Esophagus muscularis mucosa (tissue), 4 donors: ENCODE measurements around the gene DNAH3. TPM values are rescaled to one million over a fixed set of nuclear protein-coding genes. Genes with fewer than 3 reads are reported as not detected.

ENCODE experiments used
- DNase-seq: peaks from one replicate; pipeline ENCODE4 v3.0.0-alpha.2; 2017; ENCODE audit errors: extremely low spot score
- H3K27ac ChIP-seq, 4 donors: fragments of 200-600 bp; sonication (generic); replicated peaks in 1 of 4; 1 replicate in 3 of 4; 2 replicates in 1 of 4; pipeline ENCODE4 v1.5.1; 2016 to 2019; ENCODE audit warnings: mild to moderate bottlenecking in 1 of 4
- H3K27me3 ChIP-seq, 4 donors: fragments of 200-600 bp; sonication (generic); one replicate each; pipeline versions ENCODE4 v1.5.1 to v1.6.0; 2016 to 2019
- H3K36me3 ChIP-seq, 4 donors: fragments of 200-600 bp; sonication (generic); one replicate each; pipeline ENCODE4 v1.5.1; 2016 to 2019
- H3K4me1 ChIP-seq, 4 donors: fragments of 200-600 bp; sonication (generic); one replicate each; pipeline ENCODE4 v1.5.1; 2016 to 2019
- H3K4me3 ChIP-seq, 4 donors: fragments of 200-600 bp; sonication (generic); 1 replicate in 2 of 4; 2 replicates in 2 of 4; pipeline ENCODE4 v1.5.1; 2016 to 2019; ENCODE audit warnings: mild to moderate bottlenecking in 4 of 4, moderate library complexity in 1 of 4
- H3K9me3 ChIP-seq, 4 donors: fragments of 200-600 bp; sonication (generic); 1 replicate in 3 of 4; 2 replicates in 1 of 4; pipeline ENCODE4 v1.5.1; 2016 to 2019
- CTCF ChIP-seq, 3 experiments: fragments of 200-600 bp in 2 of 3; fragments of 450-650 bp in 1 of 3; sonication (generic) in 2 of 3; IDR thresholded peaks; one replicate each; pipeline ENCODE4 v1.5.1; 2017 to 2019; ENCODE audit warnings: antibody characterized with exemption in 3 of 3, mild to moderate bottlenecking in 2 of 3, moderate library complexity in 1 of 3
- EP300 ChIP-seq: sonication (generic); formaldehyde crosslinking; IDR thresholded peaks from one replicate; pipeline ENCODE4 v1.6.1; 2017; ENCODE audit warnings: antibody characterized with exemption
- POLR2A ChIP-seq: fragments of 450-650 bp; IDR thresholded peaks from one replicate; pipeline ENCODE4 v1.6.1; 2017; ENCODE audit warnings: antibody characterized with exemption, moderate library complexity, mild to moderate bottlenecking, low read depth
- POLR2AphosphoS5 ChIP-seq, 2 donors: sonication (generic); formaldehyde crosslinking; IDR thresholded peaks; one replicate each; pipeline ENCODE4 v1.6.1; 2017; ENCODE audit warnings: antibody characterized with exemption in 2 of 2
- WGBS: methylation state at CpG from one replicate; pipeline ENCODE4 v1.1.5; 2018; 5-methylcytosine and 5-hydroxymethylcytosine counted together
- intact Hi-C: fragments of 100-400 bp; cut with DNase I; formaldehyde crosslinking; loops from one replicate; pipeline ENCODE4 v1.15.1; 2023
- total RNA-seq, 4 donors: library from RNA; depleted of rRNA; stranded (reverse); fragments of >200 nt; gene quantifications; one replicate each; pipeline versions ENCODE4 v1.1.0 to v1.2.1, GENCODE V29; 2016

Gene DNAH3
- total RNA-seq, 4 donors from 2014 or later: under 0.01 to 0.13 TPM; not detected in 2

GRCh38 chr16:20941636-20941926 is 209.1 kb downstream of the DNAH3 start:
- Histone ChIP-seq H3K4me3 (no peak overlapping the region), H3K27me3 (no peaks in the 10 kb centered on the region), H3K36me3 (no peaks in the 10 kb centered on the region), H3K9me3 (no peaks in the 10 kb centered on the region), H3K4me1 (no peaks in the 10 kb centered on the region), H3K27ac (no peak overlapping the region)
- no peak for DNase-seq
- intact Hi-C loops: loop anchor here (10.0 kb wide), 1 partner anchor 97 kb away; no protein-coding TSS in a partner anchor
- whole genome bisulfite sequencing: 98% methylated on average over 6 of the region's 6 CpGs
- TF ChIP-seq POLR2A (no peak), POLR2AphosphoS5 (IDR thresholded peaks at IDR 0.05) (no peak), CTCF (IDR thresholded peaks at IDR 0.05) (no peak), EP300 (no peak)

GRCh38 chr16:20940871-20941635 is 209.6 kb downstream of the DNAH3 start:
- H3K27me3 ChIP-seq: no peaks in the 10 kb centered on the region
- intact Hi-C loops: loop anchor here (10.0 kb wide), 1 partner anchor 96 kb away; no protein-coding TSS in a partner anchor
- DNase-seq: no peak
- H3K4me1 ChIP-seq: no peaks in the 10 kb centered on the region
- no peaks in the 10 kb centered on the region for H3K9me3 ChIP-seq
- TF ChIP-seq CTCF (IDR thresholded peaks at IDR 0.05): no peak
- no peak for TF ChIP-seq POLR2AphosphoS5 (IDR thresholded peaks at IDR 0.05)
- TF ChIP-seq POLR2A: no peak
- TF ChIP-seq EP300: no peak
- H3K36me3 ChIP-seq: no peaks in the 10 kb centered on the region
- no peak overlapping the region for H3K4me3 ChIP-seq
- 84% methylated on average over 6 of the region's 6 CpGs for WGBS
- H3K27ac ChIP-seq: no peak overlapping the region

DNA sequence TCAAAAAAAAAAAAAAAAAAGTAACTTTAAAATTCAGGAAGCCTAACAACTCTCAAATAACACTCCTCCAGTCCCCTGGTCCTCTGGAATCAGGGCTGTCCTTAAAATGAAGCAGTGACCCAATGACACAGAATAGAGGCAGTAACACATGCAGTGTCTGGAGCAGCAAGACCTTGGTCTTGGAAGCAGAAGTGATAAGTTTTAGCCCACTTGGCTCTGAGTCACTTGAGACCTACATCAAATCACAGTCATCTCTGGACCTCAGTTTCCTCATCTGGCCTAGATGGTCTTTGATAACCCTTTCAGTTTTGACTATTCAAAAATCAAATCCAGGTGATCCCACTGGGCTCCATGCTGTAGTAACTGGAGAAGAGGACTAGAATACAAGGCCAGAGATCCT is 211.0 kb downstream of the DNAH3 start:
- H3K4me1 ChIP-seq: no peaks in the 10 kb centered on the region
- H3K9me3 ChIP-seq: no peaks in the 10 kb centered on the region
- no peaks in the 10 kb centered on the region for H3K27me3 ChIP-seq
- intact Hi-C loops: loop anchor here (10.0 kb wide), 2 partner anchors 95 to 135 kb away; no protein-coding TSS in a partner anchor
- H3K27ac ChIP-seq: no peak overlapping the region
- no peak overlapping the region for H3K4me3 ChIP-seq
- TF ChIP-seq EP300 (no peak), POLR2AphosphoS5 (IDR thresholded peaks at IDR 0.05) (no peak), POLR2A (no peak)
- DNase-seq: no peak
- H3K36me3 ChIP-seq: no peaks in the 10 kb centered on the region

GRCh38 chr16:20938426-20938825 is 212.2 kb downstream of the DNAH3 start:
- H3K36me3 ChIP-seq: no peaks in the 10 kb centered on the region
- no peak for DNase-seq
- TF ChIP-seq POLR2A (no peak), CTCF (IDR thresholded peaks at IDR 0.05) (no peak), EP300 (no peak), POLR2AphosphoS5 (IDR thresholded peaks at IDR 0.05) (no peak)
- H3K4me1 ChIP-seq: no peaks in the 10 kb centered on the region
- 34% methylated on average over 2 of the region's 2 CpGs for WGBS
- H3K27me3 ChIP-seq: no peaks in the 10 kb centered on the region
- H3K27ac ChIP-seq: no peak overlapping the region
- H3K9me3 ChIP-seq: no peaks in the 10 kb centered on the region
- H3K4me3 ChIP-seq: no peak overlapping the region
- intact Hi-C loops: loop anchor here (10.0 kb wide), 1 partner anchor 136 kb away; no protein-coding TSS in a partner anchor

GRCh38 chr16:20937736-20938135 is 212.9 kb downstream of the DNAH3 start:
- no peak overlapping the region for H3K27ac ChIP-seq
- intact Hi-C loops: loop anchor here (10.0 kb wide), 1 partner anchor 137 kb away; no protein-coding TSS in a partner anchor
- H3K9me3 ChIP-seq: no peaks in the 10 kb centered on the region
- 87% methylated on average over 6 of the region's 6 CpGs for WGBS
- H3K36me3 ChIP-seq: no peaks in the 10 kb centered on the region
- no peaks in the 10 kb centered on the region for H3K27me3 ChIP-seq
- no peaks in the 10 kb centered on the region for H3K4me1 ChIP-seq
- DNase-seq: no peak
- H3K4me3 ChIP-seq: no peak overlapping the region
- no peak for TF ChIP-seq EP300
- TF ChIP-seq POLR2A: no peak
- TF ChIP-seq POLR2AphosphoS5 (IDR thresholded peaks at IDR 0.05): no peak
- TF ChIP-seq CTCF (IDR thresholded peaks at IDR 0.05): no peak
